ENCODE data around the gene RAB4B.
"Not testable (repeated sequence)": the region's sequence is repeated elsewhere in the genome, so short reads cannot be mapped to it uniquely, and the experiment has no call there.

GRCh38 chr19:40832431-40832790 lies 54.4 kb downstream of the RAB4B start:
- not testable (repeated sequence) for TF ChIP-seq CTCF, POLR2A (IDR thresholded peaks at IDR 0.05)

Data from adrenal gland (tissue), 5 donors.